Dermis blood vessel endothelial cell (primary cell): ENCODE results near the gene ELAVL2. TPM values are rescaled to one million over a fixed set of nuclear protein-coding genes. Genes with fewer than 3 reads are reported as not detected.

Experiments
- DNase-seq: peaks from one replicate; pipeline ENCODE4 v3.0.0; 2010
- total RNA-seq: library from RNA; depleted of rRNA; stranded (reverse); fragments of >200 nt; gene quantifications from 2 replicates; pipeline ENCODE4 v1.2.3, GENCODE V29; 2014

Gene ELAVL2
- 0.47 and 0.68 TPM in 2 replicates for total RNA-seq

- peak; percentile 92 for DNase-seq
These were observed at the start of gene ELAVL2 for GRCh38 chr9:23826120-23826629. Gene ELAVL2, minus strand, starts transcription at chr9:23826240. Its CDS starts 64,006 bp downstream, at chr9:23762234.

- no peak for DNase-seq
These were observed 32.2 kb upstream of the ELAVL2 start for GRCh38 chr9:23858234-23858633.

- no peak for DNase-seq
These were observed 30.0 kb upstream of the ELAVL2 start for GRCh38 chr9:23855873-23856604.

- DNase-seq: no peak
These were observed 24.9 kb upstream of the ELAVL2 start for GRCh38 chr9:23850690-23851629.

GRCh38 chr9:23850242-23850689 lies 24.2 kb upstream of the ELAVL2 start:
- DNase-seq: no peak

GRCh38 chr9:23849379-23850035 lies 23.5 kb upstream of the ELAVL2 start:
- DNase-seq: no peak

GRCh38 chr9:23842565-23843129 lies 16.6 kb upstream of the ELAVL2 start:
- no peak for DNase-seq

GRCh38 chr9:23841304-23841703 lies 15.3 kb upstream of the ELAVL2 start:
- DNase-seq: no peak

- DNase-seq: no peak
These were observed 11.0 kb upstream of the ELAVL2 start for GRCh38 chr9:23837038-23837437.

GRCh38 chr9:23830929-23831730 lies 5.1 kb upstream of the ELAVL2 start:
- DNase-seq: no peak

GRCh38 chr9:23830476-23830805 lies 4.4 kb upstream of the ELAVL2 start:
- DNase-seq: no peak

GRCh38 chr9:23829580-23830475 lies 3.8 kb upstream of the ELAVL2 start:
- peak; percentile 45 for DNase-seq

GRCh38 chr9:23825700-23826099 lies 340 bp downstream of the ELAVL2 start:
- peak; percentile 6 for DNase-seq

- peak; percentile 13 for DNase-seq
These were observed 1.0 kb downstream of the ELAVL2 start for GRCh38 chr9:23824830-23825591.

- DNase-seq: no peak
These were observed 1.8 kb downstream of the ELAVL2 start for GRCh38 chr9:23823986-23824829.

GRCh38 chr9:23823269-23823668 lies 2.8 kb downstream of the ELAVL2 start:
- DNase-seq: no peak

GRCh38 chr9:23822261-23823169 lies 3.5 kb downstream of the ELAVL2 start:
- no peak for DNase-seq
